Renal cortex interstitium (tissue), 11 donors: Measurements from ENCODE around the gene SETD3. TPM values are rescaled to one million over a fixed set of nuclear protein-coding genes. Genes with fewer than 3 reads are reported as not detected.
A peak's percentile ranks its signal among the peaks of the same experiment; 100 is the strongest.

Experiments
- DNase-seq, 11 donors: peaks; one replicate each; pipeline ENCODE4 v3.0.0-alpha.2; 2013; ENCODE audit warnings: low read depth in 9 of 11, low spot score in 4 of 11; ENCODE audit errors: extremely low read depth in 1 of 11
- polyA plus RNA-seq, 3 donors: library from polyadenylated mRNA; unstranded; fragments of 120-200 nt; gene quantifications; one replicate each; pipeline ENCODE4 v1.2.1, GENCODE V29; 2013; ENCODE audit not compliant: insufficient read length in 3 of 3

The SETD3 gene
- polyA plus RNA-seq, 3 donors = 58.9 to 70.5 (median 65.5) TPM

GRCh38 chr14:99384450-99385417 is 95.9 kb downstream of the SETD3 start:
- no peak for DNase-seq

DNA sequence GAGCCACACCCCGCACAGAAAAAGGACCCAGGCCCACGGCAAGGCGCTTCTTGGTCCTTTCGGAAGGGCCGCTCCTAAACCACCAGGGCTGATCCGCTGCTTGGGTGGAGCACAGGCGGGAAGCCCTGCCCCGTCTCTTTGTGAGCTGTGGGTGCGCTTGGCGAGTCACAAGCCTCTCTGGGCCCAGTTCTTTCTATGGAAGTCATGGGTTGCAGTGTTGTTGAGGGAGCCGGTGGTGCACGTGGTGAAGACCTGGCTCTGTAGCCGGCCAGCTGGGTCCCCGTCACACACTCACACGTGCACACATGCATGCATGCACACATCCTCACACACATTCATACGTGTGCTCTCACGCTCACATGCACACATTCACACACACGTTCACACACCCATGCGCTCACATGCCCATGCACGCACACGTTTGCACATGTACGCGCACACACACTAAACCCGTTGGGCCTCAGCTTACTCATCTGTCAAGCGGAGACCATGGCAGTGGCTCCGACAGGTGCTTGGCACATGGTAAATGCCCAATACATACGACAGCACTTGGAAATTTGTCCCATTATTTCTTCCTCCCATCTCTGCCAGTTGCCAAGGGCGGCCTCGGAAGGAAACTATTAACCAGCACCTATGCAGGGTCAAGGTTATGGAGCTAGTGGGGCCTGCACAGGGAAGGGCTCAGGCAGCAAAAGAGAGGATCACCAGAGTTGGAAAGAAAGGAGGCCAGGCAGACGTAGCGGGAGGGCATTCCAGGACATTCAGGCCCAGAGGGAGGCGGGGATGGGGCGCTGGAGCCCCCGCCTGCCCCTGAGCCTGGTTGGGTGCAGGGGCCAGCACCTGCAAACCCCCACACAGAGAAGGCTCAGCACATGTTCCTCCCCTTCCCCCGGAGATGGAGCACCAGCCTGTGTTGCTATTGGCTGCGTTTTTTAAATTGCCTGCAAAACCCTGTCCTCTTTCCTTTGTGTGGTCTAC is 96.9 kb downstream of the SETD3 start:
- DNase-seq = no peak

DNA sequence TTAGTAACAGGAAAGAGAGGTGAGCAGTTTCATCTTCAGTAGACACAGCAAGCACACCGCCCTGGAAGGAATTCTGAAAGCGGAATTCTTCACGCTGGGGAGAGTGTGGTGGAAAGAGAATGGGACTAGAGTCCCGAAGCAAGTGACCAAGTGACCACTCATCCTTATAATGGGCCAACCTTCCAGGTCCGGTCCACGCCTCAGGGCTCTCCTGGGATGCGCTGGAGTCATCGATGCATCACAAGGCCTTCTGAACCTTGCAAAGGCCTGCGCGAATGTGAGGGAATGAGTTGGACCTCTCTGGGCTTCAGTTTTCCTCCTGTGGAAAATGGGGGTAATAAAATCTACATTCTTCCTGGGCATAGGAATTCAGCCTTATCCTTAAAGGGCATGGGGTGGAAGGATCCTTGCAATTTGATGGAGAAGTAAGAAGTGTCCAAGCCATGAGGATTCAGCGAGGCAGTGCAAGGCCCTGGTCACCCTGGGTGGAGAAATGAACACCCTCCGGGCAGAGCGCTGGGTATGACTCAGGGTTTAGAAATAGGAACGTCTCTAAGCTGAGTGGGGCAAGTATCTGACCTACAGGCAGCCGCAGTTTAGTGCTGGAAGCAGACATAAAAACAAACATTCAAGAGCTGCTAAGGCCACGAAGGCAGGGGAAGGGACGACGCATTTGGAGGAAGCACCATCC is 97.7 kb downstream of the SETD3 start:
- DNase-seq = no peak

GRCh38 chr14:99382071-99382470 is 98.6 kb downstream of the SETD3 start:
- no peak for DNase-seq

GRCh38 chr14:99381688-99382060 is 99.0 kb downstream of the SETD3 start:
- DNase-seq = no peak

GRCh38 chr14:99380991-99381687 is 99.5 kb downstream of the SETD3 start:
- no peak for DNase-seq

- DNase-seq = no peak
Measured at GRCh38 chr14:99380402-99380801, 100.3 kb downstream of the SETD3 start.

DNA sequence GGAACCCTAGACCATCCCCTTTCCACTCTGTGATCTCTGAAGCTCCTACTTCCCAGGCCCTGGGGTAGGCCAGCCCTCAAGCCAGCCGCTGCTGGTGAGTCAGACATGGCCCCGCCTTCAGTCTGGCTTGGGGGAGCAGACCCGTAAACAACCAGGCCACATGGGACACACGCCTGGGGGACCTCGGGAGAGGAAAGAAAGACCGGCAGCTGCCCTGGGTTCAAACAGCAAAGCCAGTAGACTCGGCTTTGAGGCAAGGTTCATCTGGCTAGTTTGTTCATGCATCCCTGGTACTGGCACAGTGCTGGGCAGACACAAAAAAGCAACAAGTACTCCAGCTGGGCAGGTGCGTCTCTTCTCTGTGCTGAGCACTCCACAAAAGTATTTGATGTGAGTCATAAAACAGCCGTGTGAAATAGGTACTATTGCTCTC is 101.9 kb downstream of the SETD3 start:
- DNase-seq = no peak

DNA sequence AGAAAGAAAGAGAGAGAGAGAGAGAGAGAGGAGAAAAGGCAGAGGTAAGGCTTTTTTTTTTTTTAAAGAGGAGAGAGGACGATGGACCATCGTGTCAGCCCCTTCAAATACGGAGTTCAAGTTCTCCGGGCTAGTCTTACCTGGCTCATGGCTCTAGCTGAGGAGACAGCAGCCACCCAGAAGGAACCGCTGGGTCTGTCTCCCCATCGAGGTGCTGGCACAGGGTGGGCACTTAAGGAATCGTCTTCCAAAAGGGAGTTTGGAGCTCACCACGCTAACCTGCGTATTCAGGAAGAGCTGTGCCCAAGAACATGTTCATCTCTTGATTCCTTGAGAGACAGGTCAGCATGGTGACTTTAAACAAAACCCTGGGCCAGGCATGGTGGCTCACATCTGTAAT is 102.7 kb downstream of the SETD3 start:
- no peak for DNase-seq

DNA sequence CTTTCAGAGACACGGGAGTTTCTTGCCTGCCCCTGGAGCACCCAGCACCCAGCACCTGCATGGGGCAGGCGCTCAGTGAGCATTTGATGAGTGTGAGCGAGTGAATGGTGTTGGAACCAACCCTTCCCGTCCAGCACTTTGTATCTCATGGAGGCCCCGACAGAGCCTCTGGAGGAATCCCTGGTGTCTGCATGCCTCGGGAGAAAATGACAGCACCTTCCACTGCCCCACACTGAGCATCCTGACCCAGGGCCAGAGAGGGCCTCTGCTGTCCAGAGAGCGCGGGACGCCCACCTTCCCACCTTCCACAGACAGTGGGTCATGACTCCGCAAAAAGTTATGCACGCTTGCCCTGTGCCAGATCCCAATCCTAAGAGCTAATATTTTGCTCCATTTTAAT is 105.7 kb downstream of the SETD3 start:
- no peak for DNase-seq

DNA sequence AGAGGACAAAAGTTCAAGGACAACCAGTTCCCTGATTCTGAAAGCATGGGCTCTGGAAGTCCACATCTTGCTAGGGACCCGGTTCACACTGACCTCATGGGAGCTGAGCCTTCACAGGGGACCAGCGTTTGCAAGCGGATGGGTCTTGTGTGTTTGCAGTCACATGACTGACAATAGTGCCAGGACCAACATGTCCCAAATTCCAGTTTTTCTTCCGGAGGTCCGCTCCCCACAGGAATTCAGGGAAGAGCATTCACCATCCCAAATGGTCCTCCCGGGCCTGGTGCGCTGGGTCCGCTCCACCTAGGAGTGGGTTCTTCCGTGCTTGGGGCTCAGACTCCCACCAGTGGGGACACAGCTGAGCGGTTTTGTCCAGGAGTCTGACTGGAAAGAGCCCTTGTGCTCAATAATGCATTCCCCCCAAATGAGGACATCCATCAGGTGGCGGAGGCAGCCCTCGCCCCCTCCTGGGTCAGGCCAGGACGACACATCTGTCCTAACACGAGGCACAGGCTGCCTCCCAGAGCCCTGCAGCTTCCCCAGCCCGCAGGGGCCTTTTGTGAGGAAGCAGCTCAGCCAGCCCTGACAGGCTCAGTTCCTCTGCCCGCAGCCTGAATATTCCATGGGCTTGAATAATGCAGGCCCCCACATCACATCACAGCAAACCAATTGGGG is 116.9 kb downstream of the SETD3 start:
- DNase-seq = no peak

GRCh38 chr14:99363051-99363450 is 117.6 kb downstream of the SETD3 start:
- no peak for DNase-seq

DNA sequence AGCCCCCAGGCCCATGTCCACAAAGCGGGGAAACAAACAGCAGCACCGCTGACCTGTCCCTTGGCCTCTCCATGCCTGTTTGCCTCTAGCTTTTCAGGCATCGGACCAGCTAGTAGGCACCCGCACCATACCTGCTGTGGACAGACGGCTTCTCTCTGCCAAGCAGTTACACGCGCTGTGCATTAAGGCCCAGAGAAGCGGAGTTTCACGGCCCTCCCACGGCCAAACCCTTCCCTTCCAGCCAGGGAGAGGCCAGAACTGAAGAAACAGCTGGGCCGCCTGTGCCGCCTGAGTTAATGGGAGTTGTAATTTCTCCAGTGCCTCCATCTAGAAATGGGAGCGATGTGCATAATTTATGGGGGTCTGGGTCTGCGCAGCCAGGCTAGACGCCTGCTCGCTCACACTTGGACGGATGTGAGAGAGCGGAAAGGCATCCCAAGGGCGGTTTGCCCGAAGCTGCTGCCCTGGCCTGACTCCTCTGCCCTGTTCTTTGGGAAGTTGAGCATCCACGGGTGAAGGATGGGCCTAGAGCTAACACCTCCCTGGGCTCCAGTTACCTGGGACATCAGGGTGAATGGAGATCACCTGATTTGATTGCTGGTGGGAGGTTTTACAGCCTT is 119.0 kb downstream of the SETD3 start:
- DNase-seq = peak in 10 of 11 donors; percentile 29 to 80 (median 61)

DNA sequence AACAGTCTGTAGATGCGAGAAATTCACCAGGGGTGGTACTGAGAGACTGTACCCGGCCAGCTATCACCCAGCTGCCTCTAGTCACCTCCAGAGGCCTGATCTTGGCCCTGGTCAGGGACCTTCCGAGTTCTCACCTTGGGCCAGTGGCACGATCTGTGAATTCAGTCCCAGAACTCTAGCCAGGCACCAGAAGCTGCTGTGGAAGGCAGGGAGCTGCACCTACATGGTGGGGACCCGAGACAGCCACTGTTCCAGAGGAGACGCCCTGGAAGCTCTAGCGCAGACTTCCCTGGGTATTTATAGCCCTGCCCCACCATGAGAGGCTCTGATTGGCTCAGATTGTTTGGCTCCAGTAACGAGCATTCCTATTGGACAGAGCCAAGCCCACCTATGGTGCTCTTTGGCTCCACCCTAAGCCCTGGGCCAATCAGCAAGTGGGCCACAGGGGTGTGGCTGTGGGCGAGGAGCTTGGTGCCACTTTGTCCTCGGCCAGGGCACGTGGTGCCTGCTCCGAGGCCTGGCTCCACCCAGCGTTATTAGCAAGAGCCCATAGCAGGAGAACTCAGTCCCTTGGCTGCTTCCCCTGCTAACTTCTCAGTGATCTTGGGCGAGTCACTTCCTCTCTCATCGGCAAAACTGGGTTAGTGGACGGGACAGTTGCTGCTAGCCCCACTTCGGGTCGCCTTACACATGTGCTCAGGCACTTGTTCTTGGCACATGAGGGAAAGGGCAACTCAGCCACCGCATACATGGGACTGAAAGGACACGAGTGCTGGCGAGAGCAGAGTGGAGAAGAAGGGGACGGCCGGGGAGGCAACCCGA is 119.7 kb downstream of the SETD3 start:
- no peak for DNase-seq

- DNase-seq = no peak
Measured at GRCh38 chr14:99359906-99360305, 120.8 kb downstream of the SETD3 start.

DNA sequence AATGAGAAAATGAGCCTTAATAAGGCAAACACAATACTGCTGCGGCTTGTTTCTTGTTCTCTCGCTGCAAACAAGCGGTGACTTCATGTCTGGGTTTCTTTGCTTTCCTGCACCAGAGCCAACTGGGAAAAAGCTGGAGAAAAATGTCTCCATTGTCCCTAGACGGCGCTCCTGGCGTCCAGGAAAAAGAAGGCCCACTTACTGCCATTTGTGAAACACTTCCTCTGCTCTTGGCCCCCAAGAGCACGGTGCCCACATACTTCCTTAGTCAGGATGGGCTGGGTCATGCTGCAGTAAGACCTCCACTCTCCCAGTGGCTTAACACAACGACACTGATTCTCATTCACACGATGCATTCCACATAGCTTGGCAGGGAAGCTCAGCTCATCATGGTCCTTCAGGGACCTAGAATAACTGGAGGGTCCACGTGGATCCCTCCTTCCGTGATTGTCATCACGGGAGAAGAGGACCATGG is 122.7 kb downstream of the SETD3 start:
- no peak for DNase-seq
